ENCODE data around the gene UBAP2.

DNA sequence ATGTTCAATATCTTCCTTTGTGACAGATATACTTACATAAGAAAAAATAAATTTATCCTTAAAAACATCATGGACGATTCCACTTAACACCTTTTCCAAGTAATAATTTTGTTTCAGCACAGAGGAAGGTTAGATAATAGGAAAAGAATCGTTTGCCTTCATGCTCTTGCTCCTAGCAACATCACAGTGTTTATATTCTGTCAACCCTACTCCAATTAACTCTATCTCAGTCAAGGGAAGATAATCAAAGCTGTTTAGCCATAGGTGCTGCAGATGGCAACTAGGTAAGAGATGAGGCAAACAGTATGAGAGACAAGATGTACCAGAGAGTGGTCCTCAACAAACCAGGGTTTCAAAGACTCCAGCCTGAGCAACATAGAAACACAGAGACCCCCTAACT lies 55.6 kb downstream of the UBAP2 start:
- TF ChIP-seq CEBPB (IDR thresholded peaks at IDR 0.05; ENCODE audit: low read depth, low read length) = no peak
- TF ChIP-seq, protein P1, sequence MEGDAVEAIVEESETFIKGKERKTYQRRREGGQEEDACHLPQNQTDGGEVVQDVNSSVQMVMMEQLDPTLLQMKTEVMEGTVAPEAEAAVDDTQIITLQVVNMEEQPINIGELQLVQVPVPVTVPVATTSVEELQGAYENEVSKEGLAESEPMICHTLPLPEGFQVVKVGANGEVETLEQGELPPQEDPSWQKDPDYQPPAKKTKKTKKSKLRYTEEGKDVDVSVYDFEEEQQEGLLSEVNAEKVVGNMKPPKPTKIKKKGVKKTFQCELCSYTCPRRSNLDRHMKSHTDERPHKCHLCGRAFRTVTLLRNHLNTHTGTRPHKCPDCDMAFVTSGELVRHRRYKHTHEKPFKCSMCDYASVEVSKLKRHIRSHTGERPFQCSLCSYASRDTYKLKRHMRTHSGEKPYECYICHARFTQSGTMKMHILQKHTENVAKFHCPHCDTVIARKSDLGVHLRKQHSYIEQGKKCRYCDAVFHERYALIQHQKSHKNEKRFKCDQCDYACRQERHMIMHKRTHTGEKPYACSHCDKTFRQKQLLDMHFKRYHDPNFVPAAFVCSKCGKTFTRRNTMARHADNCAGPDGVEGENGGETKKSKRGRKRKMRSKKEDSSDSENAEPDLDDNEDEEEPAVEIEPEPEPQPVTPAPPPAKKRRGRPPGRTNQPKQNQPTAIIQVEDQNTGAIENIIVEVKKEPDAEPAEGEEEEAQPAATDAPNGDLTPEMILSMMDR (conservative IDR thresholded peaks at IDR 0.05; ENCODE audit: low read depth, low read length) = no peak
- no peak for TF ChIP-seq POLR2A (IDR thresholded peaks at IDR 0.05; ENCODE audit: low read depth, low read length)
- no peak for TF ChIP-seq RFX5 (IDR thresholded peaks at IDR 0.05; ENCODE audit: low read depth, low read length)
- no peak for TF ChIP-seq RCOR1 (IDR thresholded peaks at IDR 0.05; ENCODE audit: insufficient replicate concordance, low read length)
- no peak for TF ChIP-seq SMC3 (IDR thresholded peaks at IDR 0.05; ENCODE audit: low read depth, low read length)
- TF ChIP-seq, protein P2, sequence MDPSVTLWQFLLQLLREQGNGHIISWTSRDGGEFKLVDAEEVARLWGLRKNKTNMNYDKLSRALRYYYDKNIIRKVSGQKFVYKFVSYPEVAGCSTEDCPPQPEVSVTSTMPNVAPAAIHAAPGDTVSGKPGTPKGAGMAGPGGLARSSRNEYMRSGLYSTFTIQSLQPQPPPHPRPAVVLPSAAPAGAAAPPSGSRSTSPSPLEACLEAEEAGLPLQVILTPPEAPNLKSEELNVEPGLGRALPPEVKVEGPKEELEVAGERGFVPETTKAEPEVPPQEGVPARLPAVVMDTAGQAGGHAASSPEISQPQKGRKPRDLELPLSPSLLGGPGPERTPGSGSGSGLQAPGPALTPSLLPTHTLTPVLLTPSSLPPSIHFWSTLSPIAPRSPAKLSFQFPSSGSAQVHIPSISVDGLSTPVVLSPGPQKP (IDR thresholded peaks at IDR 0.05; ENCODE audit: borderline replicate concordance, low read depth, low read length) = no peak
- no peak for TF ChIP-seq RAD21 (IDR thresholded peaks at IDR 0.05; ENCODE audit: low read length)
- no peak for TF ChIP-seq MAZ (IDR thresholded peaks at IDR 0.05; ENCODE audit: borderline replicate concordance, low read depth, low read length)
- TF ChIP-seq NFE2L2 (IDR thresholded peaks at IDR 0.05; ENCODE audit: low read depth, low read length) = no peak
- no peak for TF ChIP-seq BHLHE40 (IDR thresholded peaks at IDR 0.05; ENCODE audit: low read depth, low read length)
- no peak for TF ChIP-seq CHD1 (IDR thresholded peaks at IDR 0.05; ENCODE audit: low read depth, low read length)
